ENCODE measurements around the gene CNOT1. TPM values are rescaled to one million over a fixed set of nuclear protein-coding genes. Genes with fewer than 3 reads are reported as not detected.

Gene CNOT1
- total RNA-seq, 1 experiment from 2014 or later, result 328 TPM

GRCh38 chr16:58481931-58482330, 147.7 kb downstream of the CNOT1 start:
- Histone ChIP-seq H4K91ac (ENCODE audit: insufficient read length, low read depth, low read length) (no peak overlapping the region), H3K79me2 (ENCODE audit: insufficient read depth, low read length) (no peaks in the 10 kb centered on the region), H3K23ac (ENCODE audit: insufficient read length, low read depth, low read length) (no peak overlapping the region), H3K23me2 (ENCODE audit: insufficient read length, low read depth, low read length, poor library complexity, severe bottlenecking) (no peaks in the 10 kb centered on the region), H2BK15ac (ENCODE audit: low read depth, low read length) (no peak overlapping the region), H3K27me3 (ENCODE audit: insufficient read depth, low read length) (no peaks in the 10 kb centered on the region), H3K4me2 (ENCODE audit: insufficient read depth, insufficient read length, low read length) (no peak overlapping the region), H3K4me1 (ENCODE audit: insufficient read depth, low read length) (no peaks in the 10 kb centered on the region), H4K8ac (replicated peaks; ENCODE audit: insufficient read length, low read depth, low read length) (no peak overlapping the region), H2AFZ (ENCODE audit: low read length) (no peak overlapping the region), H2BK120ac (ENCODE audit: low read depth, low read length, poor library complexity, severe bottlenecking) (no peak overlapping the region), H3K18ac (ENCODE audit: insufficient read length, low read depth, low read length) (no peak overlapping the region), H3K9me3 (ENCODE audit: control insufficient read depth, low read depth, low read length) (no peaks in the 10 kb centered on the region), H4K5ac (ENCODE audit: insufficient read length, low read depth, low read length) (no peak overlapping the region), H2BK20ac (ENCODE audit: low read depth, low read length, poor library complexity, severe bottlenecking) (no peak overlapping the region), H3K4ac (ENCODE audit: low read depth, low read length) (no peak overlapping the region), H4K20me1 (ENCODE audit: control insufficient read depth, insufficient read depth, insufficient read length) (no peaks in the 10 kb centered on the region), H3K79me1 (ENCODE audit: insufficient read depth, low read depth, low read length, poor library complexity, severe bottlenecking) (no peaks in the 10 kb centered on the region), H3K9ac (ENCODE audit: extremely low read depth, insufficient read length, low read length) (no peak overlapping the region), H2BK12ac (ENCODE audit: insufficient read length, low read depth, low read length) (no peak overlapping the region), H2BK5ac (ENCODE audit: insufficient read length, low read length) (no peak overlapping the region), H2AK5ac (ENCODE audit: insufficient read length, low read length) (no peak overlapping the region), H3T11ph (ENCODE audit: low read length) (no peak overlapping the region), H3K56ac (ENCODE audit: insufficient read length, low read depth, low read length) (no peak overlapping the region), H3K14ac (ENCODE audit: insufficient read depth, low read length) (no peak overlapping the region), H3K27ac (ENCODE audit: insufficient read length, low read depth, low read length) (no peak overlapping the region)
- peaks cover 7% of the 10 kb centered on the region for H3K27me3 Mint-ChIP-seq (ENCODE audit: low read depth)
- no peak for DNase-seq
- H3K27ac Mint-ChIP-seq, result no peak overlapping the region; a peak in 1 of 7 replicates
- peaks cover 0 to 18% of the 10 kb centered on the region in 2 experiments; a peak in 3 of 4 replicates for H3K4me1 Mint-ChIP-seq
- WGBS (ENCODE audit: extremely low coverage, insufficient read length, low lambda C conversion rate), result no CpG with 5 or more reads among the region's 8 CpGs
- H3K4me3 Mint-ChIP-seq, result no peak overlapping the region
- TF ChIP-seq CTCF (conservative IDR thresholded peaks at IDR 0.05), result no peak
- H3K9me3 Mint-ChIP-seq, result no peaks in the 10 kb centered on the region
- no peaks in the 10 kb centered on the region for H3K36me3 Mint-ChIP-seq (ENCODE audit: insufficient read depth in 1 of 3, low read depth in 3 of 3)

Measured in H9 (cell line).